OCI-LY7 (cell line): Measurements from ENCODE around the gene TMCO1. TPM values are rescaled to one million over a fixed set of nuclear protein-coding genes. Genes with fewer than 3 reads are reported as not detected.
A peak's percentile ranks its signal among the peaks of the same experiment; 100 is the strongest.

Experiments used
- BruUV-seq: library from RNA; stranded (reverse); fragments of 400-500 nt; replicated peaks from 2 replicates; lab custom pipeline; 2021; lab: Mats Ljungman, UMichigan
- CTCF ChIA-PET: fragments of 300-600 bp; sonication (Branson Sonifier 250); formaldehyde crosslinking; loops from one replicate; lab custom pipeline; 2022; ENCODE audit warnings: antibody characterized with exemption; ENCODE audit not compliant: unreplicated experiment; lab: Charles Lee
- POLR2A ChIA-PET: fragments of 300-600 bp; sonication (Branson Sonifier 250); formaldehyde crosslinking; loops from one replicate; lab custom pipeline; 2022; ENCODE audit warnings: antibody characterized with exemption; lab: Charles Lee
- DNase-seq: peaks from one replicate; pipeline ENCODE4 v3.0.0-alpha.2; 2015; ENCODE audit warnings: low spot score
- H2AFZ ChIP-seq: fragments of 200-600 bp; sonication (generic), shearing (Covaris generic); 2 replicates; pipeline ENCODE4 v1.6.1; 2014; ENCODE audit warnings: mild to moderate bottlenecking, antibody characterized with exemption, low read length, moderate library complexity
- H3K27ac ChIP-seq: fragments of 200-600 bp; sonication (generic); 2 replicates; pipeline ENCODE4 v1.5.1; 2014; ENCODE audit warnings: mixed run types, low read depth, mild to moderate bottlenecking, moderate library complexity, low read length, inconsistent platforms; ENCODE audit not compliant: poor library complexity, severe bottlenecking
- H3K36me3 ChIP-seq: fragments of 200-600 bp; sonication (generic); 2 replicates; pipeline ENCODE4 v1.6.1; 2014; ENCODE audit warnings: mild to moderate bottlenecking, antibody characterized with exemption, low read length, moderate library complexity, mixed read lengths; ENCODE audit not compliant: insufficient read depth
- H3K4me1 ChIP-seq: fragments of 200-600 bp; sonication (generic); 2 replicates; pipeline ENCODE4 v1.5.1; 2014; ENCODE audit warnings: mild to moderate bottlenecking, low read length; ENCODE audit not compliant: insufficient read depth, poor library complexity, severe bottlenecking
- H3K4me2 ChIP-seq: fragments of 200-600 bp; sonication (generic); 2 replicates; pipeline ENCODE4 v1.6.1; 2014; ENCODE audit warnings: mild to moderate bottlenecking, low read length
- H3K4me3 ChIP-seq: fragments of 200-600 bp; sonication (generic); 2 replicates; pipeline ENCODE4 v1.5.1; 2014; ENCODE audit warnings: mild to moderate bottlenecking, low read depth, low read length; ENCODE audit not compliant: poor library complexity, severe bottlenecking
- H3K79me2 ChIP-seq: fragments of 200-600 bp; sonication (generic); 2 replicates; pipeline ENCODE4 v1.6.1; 2016; ENCODE audit warnings: low read depth, mild to moderate bottlenecking, low read length, moderate library complexity, mixed read lengths; ENCODE audit not compliant: insufficient read depth
- H3K9me2 ChIP-seq: fragments of 200-600 bp; sonication (generic); 2 replicates; pipeline ENCODE4 v1.6.1; 2016; ENCODE audit warnings: mild to moderate bottlenecking, low read length, mixed read lengths; ENCODE audit not compliant: insufficient read depth
- H3K9me3 ChIP-seq: fragments of 200-600 bp; sonication (generic); 2 replicates; pipeline ENCODE4 v1.6.1; 2014; ENCODE audit warnings: mild to moderate bottlenecking, mixed run types, low read length, mixed read lengths
- H4K20me1 ChIP-seq: fragments of 200-600 bp; sonication (generic); 2 replicates; pipeline ENCODE4 v1.6.1; 2014; ENCODE audit warnings: mild to moderate bottlenecking, antibody characterized with exemption, low read length, moderate library complexity, mixed read lengths; ENCODE audit not compliant: insufficient read depth
- CTCF ChIP-seq: fragments of 200-600 bp; sonication (generic); conservative IDR thresholded peaks from 2 replicates; pipeline ENCODE4 v1.5.1; 2014; ENCODE audit warnings: mild to moderate bottlenecking, antibody characterized with exemption, low read length, moderate library complexity, mixed read lengths
- EZH2phosphoT487 ChIP-seq: fragments of 200-600 bp; sonication (generic); IDR thresholded peaks from 2 replicates; pipeline ENCODE4 v1.6.1; 2018; ENCODE audit warnings: low read depth, borderline replicate concordance, mild to moderate bottlenecking, mixed run types, antibody characterized with exemption, low read length, moderate library complexity, mixed read lengths
- intact Hi-C: fragments of 100-400 bp; cut with micrococcal nuclease; formaldehyde crosslinking; loops from one replicate; pipeline ENCODE4 v1.10.0; 2022; ENCODE audit not compliant: unreplicated experiment
- total RNA-seq, 2 experiments: library from RNA; depleted of rRNA in 1 of 2; stranded (reverse); fragments of >200 nt in 1 of 2; shearing (Covaris generic) in 1 of 2; gene quantifications; 2 replicates each; pipeline ENCODE4 v1.2.3, GENCODE V29; 2014 to 2022

TMCO1 gene
- total RNA-seq, 2 experiments from 2014 or later = 22.9 to 44.5 TPM

GRCh38 chr1:165755393-165756010 lies 13.2 kb downstream of the TMCO1 start:
- Histone ChIP-seq H3K36me3 (peaks cover 70% of the 10 kb centered on the region), H3K4me3 (no peak overlapping the region), H3K9me2 (no peaks in the 10 kb centered on the region), H2AFZ (no peak overlapping the region), H3K9me3 (no peaks in the 10 kb centered on the region), H3K4me1 (peaks cover 14% of the 10 kb centered on the region), H3K4me2 (no peak overlapping the region), H3K27ac (no peak overlapping the region), H4K20me1 (no peaks in the 10 kb centered on the region), H3K79me2 (no peaks in the 10 kb centered on the region)
- no peak for DNase-seq
- TSS peak; percentile 31 for BruUV-seq
- CTCF ChIA-PET = interaction anchor here (0.6 kb wide), 1 partner anchor 415 kb away, joined by 3 read pairs; no protein-coding TSS in a partner anchor
- POLR2A ChIA-PET = interaction anchor here (0.5 to 1.4 kb wide), 7 partner anchors 9 to 107 kb away, joined by 3 to 5 read pairs (median 3); partner anchors contain the start of gene TMCO1
- TF ChIP-seq CTCF = no peak
- TF ChIP-seq EZH2phosphoT487 = no peak
- intact Hi-C loops = no loop called here

GRCh38 chr1:165753934-165754333 lies 14.7 kb downstream of the TMCO1 start:
- H3K4me3 ChIP-seq = no peak overlapping the region
- ChIA-PET POLR2A (interaction anchor here (0.6 to 2.0 kb wide), 4 partner anchors 15 to 93 kb away, joined by 3 to 12 read pairs (median 5); partner anchors contain the start of gene TMCO1), CTCF (interaction anchor here (0.5 kb wide), 1 partner anchor 1182 kb away, joined by 3 read pairs; no protein-coding TSS in a partner anchor)
- DNase-seq = peak; percentile 49
- peaks cover 68% of the 10 kb centered on the region for H3K36me3 ChIP-seq
- no peaks in the 10 kb centered on the region for H3K79me2 ChIP-seq
- no peaks in the 10 kb centered on the region for H4K20me1 ChIP-seq
- H3K9me3 ChIP-seq = no peaks in the 10 kb centered on the region
- BruUV-seq = no TSS peak
- no peak overlapping the region for H2AFZ ChIP-seq
- H3K9me2 ChIP-seq = no peaks in the 10 kb centered on the region
- H3K4me2 ChIP-seq = no peak overlapping the region
- intact Hi-C loops = loop anchor here (2.0 kb wide), 1 partner anchor 15 kb away; no protein-coding TSS in a partner anchor
- H3K4me1 ChIP-seq = peaks cover 14% of the 10 kb centered on the region
- TF ChIP-seq EZH2phosphoT487 = no peak
- no peak for TF ChIP-seq CTCF
- H3K27ac ChIP-seq = no peak overlapping the region

- no peak overlapping the region for H3K4me2 ChIP-seq
- peaks cover 54% of the 10 kb centered on the region for H3K36me3 ChIP-seq
- H2AFZ ChIP-seq = no peak overlapping the region
- no peak overlapping the region for H3K27ac ChIP-seq
- H3K4me3 ChIP-seq = no peak overlapping the region
- CTCF ChIA-PET = no interaction called here
- intact Hi-C loops = no loop called here
- POLR2A ChIA-PET = interaction anchor here (1.2 kb wide), 1 partner anchor 19 kb away, joined by 3 read pairs; no protein-coding TSS in a partner anchor
- no peaks in the 10 kb centered on the region for H3K9me2 ChIP-seq
- no peaks in the 10 kb centered on the region for H4K20me1 ChIP-seq
- peaks cover 2% of the 10 kb centered on the region for H3K4me1 ChIP-seq
- no peaks in the 10 kb centered on the region for H3K9me3 ChIP-seq
- DNase-seq = no peak
- TF ChIP-seq CTCF = no peak
- no peak for TF ChIP-seq EZH2phosphoT487
- H3K79me2 ChIP-seq = no peaks in the 10 kb centered on the region
- no TSS peak for BruUV-seq
Measured at GRCh38 chr1:165748550-165748949, 20.1 kb downstream of the TMCO1 start.
